Measurements from ENCODE around the gene CTNS.
A peak's percentile ranks its signal among the peaks of the same experiment; 100 is the strongest.

Gene CTNS

DNA sequence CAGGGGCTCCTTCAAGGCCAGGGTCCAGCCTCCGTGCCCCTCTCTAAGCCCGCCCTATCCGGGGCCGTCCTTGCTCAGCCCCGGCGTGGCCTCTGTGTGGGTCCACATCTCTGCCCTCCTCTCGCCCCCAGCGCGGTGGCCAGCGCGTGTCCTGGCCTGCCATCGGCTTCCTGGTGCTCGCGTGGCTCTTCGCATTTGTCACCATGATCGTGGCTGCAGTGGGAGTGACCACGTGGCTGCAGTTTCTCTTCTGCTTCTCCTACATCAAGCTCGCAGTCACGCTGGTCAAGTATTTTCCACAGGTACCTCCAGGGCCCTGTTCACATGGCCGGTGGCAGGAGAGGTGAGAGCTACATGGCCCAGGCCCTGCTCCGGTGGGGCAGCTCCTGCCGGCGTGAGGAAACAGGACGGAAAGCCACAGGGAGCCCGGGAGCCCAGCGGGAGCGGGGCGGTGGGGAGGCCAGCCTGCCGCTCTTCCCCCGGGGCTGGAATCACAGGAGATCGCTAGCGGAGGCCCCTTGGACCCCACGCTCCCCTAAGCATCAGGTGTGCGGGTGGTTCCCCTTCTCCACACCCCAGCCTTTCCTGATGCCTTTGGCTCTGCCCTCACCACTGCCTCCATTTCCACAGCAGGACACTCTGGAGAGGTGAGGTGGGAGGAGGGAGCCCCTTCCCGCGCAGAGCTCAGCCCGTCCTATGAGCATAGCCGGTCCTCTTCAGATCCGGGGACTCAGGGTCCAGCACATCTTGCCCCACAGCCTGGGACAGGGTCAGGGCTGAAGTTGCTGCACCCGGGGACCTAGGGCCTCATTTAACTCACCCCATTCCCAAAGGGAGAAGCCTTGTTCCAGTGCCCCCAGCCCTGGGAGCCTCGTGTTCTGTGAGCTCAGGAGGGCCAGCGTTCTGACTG is 21.6 kb downstream of the CTNS start:
- DNase-seq (ENCODE audit: low read depth in 1 of 2, low spot score in 1 of 2): no peak

DNA sequence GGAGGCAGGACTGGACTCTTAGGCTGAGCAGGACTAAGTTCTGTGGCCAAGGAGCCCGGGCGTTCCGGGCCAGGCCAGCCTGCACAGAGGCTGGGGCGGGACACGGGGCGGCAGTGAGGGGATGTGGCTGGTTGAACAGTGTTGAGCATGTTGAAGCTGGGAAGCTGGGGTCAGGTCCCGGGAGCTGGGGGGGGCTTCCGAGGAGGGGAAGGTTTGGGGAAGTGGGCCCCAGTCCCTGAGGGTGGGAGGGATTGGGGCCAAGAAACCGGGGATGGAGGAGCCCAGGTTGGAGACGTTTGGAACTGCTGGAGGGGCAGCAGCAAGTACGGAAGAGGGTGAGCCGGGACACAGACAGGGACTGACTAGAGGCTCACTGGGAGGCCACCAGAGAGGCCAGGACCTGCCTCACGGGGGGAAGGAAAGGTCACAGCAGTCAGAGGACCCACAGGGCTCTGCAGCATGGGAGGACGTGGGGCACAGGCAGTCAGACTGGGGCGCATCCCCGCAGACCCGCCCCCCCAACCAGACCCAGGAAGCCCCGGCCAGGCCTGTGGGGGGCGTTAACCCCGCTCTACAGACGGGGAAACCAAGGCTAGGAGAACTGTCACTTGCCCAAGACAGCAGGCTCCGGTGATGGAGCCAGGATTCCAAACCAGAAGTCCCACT is 22.4 kb downstream of the CTNS start:
- no peak for DNase-seq (ENCODE audit: low read depth in 1 of 2, low spot score in 1 of 2)

DNA sequence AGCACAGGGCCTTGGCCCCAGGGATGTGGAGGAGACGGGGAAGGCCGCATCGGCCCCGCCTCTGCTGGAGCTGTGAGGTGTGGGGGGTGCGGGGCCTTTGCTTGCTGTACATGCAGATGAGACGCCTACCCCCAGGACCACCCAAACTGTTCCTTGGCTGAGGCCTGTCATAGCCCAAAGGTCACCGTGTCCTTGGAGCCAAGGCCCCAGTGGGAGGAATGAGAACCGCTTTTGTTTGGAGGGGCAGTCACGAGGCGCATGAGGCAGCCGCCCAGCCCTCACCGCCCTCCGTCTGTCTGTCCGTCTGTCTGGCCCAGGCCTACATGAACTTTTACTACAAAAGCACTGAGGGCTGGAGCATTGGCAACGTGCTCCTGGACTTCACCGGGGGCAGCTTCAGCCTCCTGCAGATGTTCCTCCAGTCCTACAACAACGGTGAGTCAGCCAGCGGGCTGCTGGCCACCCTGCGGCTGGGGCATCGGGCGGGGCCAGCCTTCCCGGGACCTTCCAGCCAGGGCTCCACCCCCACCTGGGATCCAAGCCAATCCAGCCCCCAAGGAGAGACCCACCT is 23.1 kb downstream of the CTNS start:
- DNase-seq (ENCODE audit: low read depth in 1 of 2, low spot score in 1 of 2): no peak

DNA sequence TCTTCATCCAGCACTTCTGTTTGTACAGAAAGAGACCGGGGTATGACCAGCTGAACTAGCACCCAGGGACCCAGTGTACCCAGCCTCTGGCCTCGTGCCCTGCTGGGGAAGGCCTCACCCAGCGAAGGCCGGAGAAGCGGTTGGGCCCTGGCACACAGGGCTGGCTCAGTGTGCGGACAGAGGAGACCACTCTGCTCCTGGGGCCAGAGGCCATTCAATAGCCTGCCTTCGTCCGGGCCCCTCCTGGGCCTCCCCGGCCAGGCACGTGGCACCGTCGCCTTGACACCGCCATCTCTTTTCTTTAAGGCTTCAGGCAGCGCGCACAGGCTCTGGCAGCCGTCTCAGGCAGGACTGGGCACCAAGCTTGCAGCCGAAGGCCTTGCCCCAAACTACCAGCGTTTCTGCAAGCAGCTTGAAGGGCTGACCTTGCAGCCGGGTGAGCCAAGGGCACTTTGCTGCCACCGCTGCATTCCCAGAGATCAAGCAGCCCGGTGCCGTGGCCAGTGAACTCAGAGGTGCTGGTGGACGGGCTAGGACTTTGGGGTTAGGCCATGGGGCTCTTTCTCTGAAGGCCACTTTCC is 23.8 kb downstream of the CTNS start:
- no peak for DNase-seq (ENCODE audit: low read depth in 1 of 2, low spot score in 1 of 2)

DNA sequence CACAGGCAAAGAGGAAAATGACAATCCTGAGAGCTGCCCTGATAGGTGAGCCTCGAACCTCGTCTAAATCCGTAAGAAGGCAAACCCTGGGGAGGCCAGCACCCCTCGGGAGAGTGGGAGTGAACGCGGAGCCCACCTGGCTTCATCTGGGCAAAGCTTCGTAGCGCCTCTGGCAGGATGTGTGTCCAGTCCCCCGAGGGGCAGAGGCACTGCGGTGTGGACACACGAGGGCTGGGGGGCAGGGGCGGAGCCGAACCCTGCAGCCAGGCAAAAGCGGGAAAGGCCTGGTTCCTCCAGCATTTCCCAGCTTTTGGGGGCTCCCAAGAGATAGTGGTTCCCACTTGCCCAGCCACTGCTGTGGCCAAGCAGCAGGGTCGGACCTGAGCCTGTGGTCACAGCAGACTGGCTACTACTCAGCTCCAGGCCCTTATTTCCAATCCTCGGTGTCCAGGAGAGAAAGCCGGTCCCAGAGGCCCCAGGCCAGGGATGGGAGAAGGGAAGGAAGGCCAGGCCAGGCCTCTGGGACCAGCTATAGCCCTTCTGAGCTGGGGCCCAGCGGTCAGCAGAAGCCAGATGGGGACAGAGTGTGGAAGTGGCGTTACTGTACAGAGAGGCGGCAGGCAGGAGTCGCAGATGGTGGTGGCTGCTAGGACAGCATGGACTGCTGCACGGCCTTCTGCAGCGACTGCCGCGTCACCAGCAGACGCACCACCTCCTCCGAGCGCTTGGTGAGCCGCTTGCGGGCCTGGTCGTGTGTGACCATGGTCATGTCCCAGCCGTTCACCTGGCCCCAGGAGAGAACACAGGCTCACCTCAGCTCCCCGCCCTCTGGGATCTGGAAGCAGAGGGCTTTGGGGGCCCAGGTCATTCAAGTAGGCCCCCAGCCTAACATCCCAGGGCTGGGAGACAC is 26.8 kb downstream of the CTNS start:
- DNase-seq (ENCODE audit: low read depth in 1 of 2, low spot score in 1 of 2): no peak

DNA sequence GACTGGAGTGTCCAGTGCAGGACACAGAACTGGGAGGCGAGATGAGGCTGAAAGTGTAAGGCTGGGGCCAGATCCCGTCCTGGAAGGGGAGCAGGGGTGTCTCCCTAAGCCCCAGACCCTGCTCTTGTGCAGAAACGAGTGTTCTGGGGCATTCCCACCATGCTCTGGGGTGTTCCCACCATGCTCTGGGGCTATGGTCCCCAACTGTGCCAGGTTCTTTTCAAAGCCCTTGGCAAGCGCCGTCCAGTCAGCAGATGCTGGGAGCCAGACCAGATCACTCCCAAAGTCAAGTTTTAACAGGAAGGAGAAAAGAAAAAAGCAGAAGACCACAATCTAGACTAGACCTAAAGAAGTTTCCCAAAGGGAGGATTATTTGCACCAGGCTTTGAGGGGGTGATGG is 29.3 kb downstream of the CTNS start:
- DNase-seq (ENCODE audit: low read depth in 1 of 2, low spot score in 1 of 2): no peak

DNA sequence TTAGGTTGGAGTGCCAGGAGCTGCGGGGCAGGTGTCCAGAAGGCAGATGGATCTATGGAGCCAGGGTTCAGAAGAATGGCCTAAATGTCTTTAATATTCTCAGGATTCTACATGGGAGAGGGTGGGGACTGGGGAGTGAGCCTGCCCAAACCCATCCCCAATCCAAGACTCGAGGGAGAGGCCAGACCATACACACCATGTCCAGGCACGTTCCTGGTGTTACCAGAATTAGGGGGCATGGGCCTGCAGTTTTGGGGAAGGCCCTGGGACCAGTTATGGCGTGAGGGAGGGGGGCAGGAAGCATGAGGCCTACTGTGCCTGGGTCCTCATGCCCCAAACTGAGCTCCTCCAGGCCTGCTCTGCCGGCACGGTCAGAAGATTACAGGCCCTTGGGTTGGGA is 30.0 kb downstream of the CTNS start:
- no peak for DNase-seq (ENCODE audit: low read depth in 1 of 2, low spot score in 1 of 2)

DNA sequence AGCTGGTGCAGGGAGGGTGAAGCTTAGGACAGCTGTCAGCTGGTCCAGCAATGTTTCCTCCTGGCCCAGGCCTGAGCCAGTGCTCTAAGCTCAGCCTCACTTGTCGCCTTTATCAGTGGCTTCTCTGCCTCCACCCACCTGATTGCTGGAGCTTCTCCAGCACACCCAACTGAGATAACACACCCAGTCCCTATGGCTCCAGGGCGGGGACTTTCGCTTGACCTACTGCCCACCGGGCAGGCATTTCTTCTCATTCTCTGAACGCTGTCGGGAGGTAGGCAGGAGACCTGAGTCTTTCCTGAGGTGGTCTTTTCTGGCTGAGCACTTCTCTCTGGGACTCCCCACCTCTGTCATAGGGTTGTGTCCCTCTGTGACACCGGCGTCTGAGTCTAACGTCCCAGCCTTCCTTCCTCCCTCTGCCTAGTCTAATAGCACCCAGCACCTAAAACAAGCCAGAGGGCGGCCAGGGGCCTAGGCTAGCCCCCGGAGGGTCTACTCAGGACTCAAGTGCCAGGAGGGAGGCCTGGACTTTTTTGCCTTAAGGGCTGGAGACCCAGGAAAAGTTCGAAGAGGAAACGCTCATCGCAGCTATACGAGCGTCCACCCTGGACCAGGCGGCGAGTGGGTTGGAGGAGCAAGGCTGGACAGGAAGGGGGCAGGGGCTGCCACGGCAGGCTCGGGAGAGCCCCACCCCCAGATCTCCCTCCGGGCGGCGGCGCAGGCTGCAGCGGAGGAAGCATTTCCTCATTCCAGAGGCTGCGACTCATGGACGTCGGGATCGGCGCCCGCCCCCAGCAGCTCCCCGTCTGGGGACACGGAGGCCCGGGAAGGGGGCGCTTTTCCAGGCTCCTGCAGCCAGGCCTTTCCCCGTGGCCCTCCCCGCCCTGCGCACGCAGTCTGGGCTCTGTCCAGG is 31.1 kb downstream of the CTNS start:
- DNase-seq (ENCODE audit: low read depth in 1 of 2, low spot score in 1 of 2): no peak

DNA sequence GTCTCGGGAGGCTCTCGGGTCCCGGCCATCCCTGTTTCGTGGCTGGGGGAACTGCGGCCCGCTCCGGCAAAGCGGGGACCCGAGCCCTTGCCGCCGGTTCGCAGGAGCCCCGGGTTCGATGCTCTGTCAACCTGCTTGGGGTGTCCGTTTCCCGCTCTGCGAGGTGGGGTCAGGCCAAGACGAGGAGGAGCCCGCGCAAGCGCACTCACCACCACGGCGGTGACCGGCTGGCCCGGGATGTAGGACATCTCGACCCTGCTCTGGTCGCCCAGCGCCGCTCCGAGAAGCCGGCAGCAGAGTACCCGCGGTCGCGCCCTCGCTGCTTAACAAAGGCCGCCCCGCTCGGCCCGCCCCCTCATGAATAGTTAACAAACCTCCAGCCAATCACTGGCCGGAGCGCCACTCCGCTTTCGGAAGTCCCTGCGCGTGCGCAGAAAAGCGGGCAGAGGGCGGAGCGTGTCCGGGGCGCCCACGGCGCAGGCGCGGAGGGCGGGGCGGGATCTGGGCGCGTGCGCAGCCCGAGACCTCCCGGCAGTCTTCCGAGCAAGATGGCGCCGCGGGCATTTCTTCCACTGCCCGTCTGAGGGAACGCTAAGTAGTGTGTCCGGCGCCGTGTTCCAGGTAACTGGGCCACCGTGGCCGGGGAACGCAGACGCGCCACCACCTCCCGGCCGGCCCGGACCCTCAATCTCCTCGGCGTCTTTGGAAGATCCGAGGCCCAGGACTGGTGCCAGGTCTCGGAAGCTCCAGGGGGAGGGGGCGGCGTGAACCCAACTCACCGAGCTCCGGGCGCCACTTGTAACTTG is 31.9 kb downstream of the CTNS start, which contains the start of the genes EMC6 and TAX1BP3:
Gene EMC6, plus strand, starts transcription at position 534 of the 806 bp plus-strand sequence. CDS start 335 bp downstream, outside the sequence.
Gene TAX1BP3, minus strand, starts transcription at position 300 of the 806 bp plus-strand sequence. Its CDS starts 52 bp downstream, at position 248.
- DNase-seq (ENCODE audit: low read depth in 1 of 2, low spot score in 1 of 2): peak; percentile 97 to 98

DNA sequence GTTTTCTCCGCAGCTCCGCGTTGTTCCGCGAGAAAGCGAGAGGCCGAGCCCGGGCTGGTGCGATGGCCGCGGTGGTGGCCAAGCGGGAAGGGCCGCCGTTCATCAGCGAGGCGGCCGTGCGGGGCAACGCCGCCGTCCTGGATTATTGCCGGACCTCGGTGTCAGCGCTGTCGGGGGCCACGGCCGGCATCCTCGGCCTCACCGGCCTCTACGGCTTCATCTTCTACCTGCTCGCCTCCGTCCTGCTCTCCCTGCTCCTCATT is 32.5 kb downstream of the CTNS start:
- no peak for DNase-seq (ENCODE audit: low read depth in 1 of 2, low spot score in 1 of 2)

DNA sequence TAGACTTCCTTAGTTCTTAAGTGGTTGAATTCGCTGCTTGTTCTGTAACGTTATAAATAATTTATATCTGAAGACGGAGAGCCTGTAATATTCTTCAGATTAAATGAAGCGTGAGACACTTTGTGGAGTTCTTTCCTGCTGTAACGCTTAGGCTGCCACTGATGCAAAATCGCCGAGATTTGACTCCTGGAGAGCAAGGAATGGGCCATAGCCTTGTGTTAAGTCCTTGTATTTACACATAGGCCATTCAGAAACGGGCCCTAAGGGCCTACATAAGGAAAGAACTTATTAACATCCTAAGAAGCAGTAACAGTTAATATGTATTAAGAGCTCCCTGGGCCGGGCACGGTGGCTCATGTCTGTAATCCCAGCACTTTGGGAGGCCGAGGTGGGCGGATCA is 33.0 kb downstream of the CTNS start:
- DNase-seq (ENCODE audit: low read depth in 1 of 2, low spot score in 1 of 2): no peak

DNA sequence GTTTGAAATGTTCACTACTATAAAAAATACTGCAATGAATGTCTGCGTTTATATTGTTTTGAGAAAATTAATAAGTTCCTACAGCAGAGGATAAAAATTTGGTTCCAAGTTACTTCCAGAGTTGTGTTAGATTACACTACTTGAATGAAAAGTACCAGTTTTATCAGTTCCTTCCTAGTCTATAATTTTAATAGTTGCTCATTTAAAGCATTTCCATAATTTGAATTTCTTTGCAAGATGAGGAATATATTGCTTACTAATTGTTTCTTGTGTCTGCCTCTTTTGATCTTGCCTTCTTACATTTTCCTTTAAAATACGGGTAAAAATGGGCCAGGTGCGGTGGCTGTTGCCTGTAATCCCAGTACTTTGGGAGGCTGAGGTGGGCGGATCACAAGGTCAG is 36.0 kb downstream of the CTNS start:
- no peak for DNase-seq (ENCODE audit: low read depth in 1 of 2, low spot score in 1 of 2)

DNA sequence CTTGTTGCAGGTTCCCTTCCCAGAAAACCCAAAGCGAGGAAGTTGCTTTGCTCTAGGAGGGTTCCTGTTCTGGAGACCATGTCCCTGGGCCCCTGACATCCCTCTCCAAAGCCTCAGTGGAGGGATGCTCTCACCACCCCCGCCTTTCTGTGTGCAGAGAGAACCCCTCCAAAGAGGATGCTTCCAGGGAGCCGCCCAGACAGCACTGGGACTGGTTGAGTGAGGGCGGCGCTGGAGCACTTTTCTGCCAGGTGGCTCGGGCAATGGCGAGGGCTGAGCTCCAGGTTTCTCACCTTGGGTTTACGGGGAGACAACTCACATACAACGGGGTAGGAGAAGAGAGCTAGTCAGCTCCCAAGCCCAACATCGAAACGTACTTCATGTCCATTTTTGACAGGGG is 39.3 kb downstream of the CTNS start:
- no peak for DNase-seq (ENCODE audit: low read depth in 1 of 2, low spot score in 1 of 2)

DNA sequence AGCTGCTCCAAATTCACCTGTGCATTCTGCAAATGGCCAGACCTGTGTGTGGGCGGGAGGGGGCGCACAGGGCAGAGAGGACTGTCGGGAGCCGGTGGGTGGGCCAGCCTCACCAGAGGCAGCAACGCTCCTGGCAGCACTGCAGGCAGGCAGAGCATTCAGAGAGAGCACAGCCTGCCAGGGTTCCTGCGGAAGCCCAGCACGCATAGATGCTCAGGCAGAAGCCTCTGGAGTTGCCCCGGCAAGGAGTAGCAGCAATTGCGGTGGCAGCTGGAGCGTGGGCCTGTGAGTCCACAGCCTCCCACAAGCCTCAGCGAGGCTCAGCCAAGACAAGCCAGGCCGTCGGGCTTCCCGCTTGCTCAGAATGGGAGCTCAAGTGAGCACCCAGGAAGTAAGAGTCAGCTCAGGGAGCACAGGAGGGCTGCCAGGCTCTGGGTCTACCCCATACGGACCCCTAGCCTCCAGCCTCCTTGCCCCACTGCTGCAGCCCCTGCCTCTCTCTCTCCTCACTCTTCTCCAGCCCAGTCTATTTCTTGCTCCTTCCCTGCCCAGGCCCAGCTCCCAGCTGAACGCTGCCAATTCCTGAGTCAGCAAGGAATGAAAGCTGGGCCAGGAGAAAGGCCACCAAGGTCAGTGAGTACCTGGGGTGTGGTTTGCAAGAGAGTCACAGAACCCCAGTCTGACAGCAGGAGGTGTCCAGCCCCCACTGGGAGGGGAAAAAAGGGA is 41.7 kb downstream of the CTNS start:
- DNase-seq (ENCODE audit: low read depth in 1 of 2, low spot score in 1 of 2): no peak

DNA sequence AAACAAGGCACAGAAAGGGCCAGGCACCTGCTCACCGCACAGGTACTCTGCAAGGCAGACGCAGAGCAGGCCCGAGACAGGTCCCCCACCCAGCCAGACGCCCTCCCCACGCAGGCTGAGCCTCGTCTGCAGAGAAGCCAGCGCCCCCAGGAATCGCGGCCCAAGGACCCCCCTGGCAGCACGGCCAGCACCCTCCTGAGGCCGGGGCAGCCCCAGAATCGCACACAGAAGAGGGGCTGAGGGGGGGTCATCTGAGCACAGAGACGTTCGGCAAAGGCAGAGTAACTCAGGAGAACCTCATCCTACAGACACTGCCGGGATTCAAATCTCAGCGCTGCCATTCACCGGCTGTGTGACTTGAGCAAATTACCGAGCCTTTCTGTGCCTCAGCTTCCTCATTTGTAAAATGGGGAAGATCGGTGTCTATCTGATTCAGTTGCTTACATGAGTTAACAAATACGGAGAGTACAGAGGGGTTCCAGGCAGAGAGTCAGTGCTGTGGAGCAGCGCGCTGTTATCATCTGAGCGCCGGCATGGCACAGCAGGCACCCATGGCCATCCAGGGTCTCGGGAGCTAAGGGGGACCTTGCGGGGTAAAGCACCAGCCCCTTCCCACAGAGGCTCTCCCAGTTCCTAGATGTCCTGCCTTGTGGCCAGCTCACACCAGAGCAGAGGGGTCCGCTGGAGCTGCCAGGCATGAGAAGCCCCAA is 42.4 kb downstream of the CTNS start:
- no peak for DNase-seq (ENCODE audit: low read depth in 1 of 2, low spot score in 1 of 2)

DNA sequence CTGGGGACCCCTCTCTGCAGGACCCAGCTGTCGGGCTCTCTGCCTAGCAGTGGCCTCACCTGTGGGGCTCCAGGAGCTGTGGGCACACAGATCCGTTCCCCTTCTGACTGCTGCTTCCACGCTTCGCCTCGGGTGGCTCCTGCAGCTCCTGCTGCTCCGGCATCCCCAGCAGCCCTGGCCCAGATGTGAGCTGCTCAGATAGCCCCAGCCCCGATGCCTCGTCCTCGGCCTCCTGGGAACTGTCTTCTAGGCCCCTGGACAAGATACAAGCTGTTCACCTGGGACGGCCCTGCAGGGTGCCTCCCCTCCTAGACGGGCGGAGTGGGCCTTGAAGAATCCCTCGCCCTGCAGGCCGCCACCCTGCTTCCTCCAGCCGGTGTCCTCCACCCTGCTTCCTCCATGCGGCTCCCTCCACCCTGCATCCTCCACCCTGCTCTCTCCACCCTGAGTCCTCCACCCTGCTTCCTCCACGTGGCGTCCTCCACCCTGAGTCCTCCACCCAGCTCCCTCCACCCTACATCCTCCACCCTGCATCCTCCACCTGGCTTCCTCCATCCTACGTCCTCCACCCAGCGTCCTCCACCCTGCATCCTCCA is 43.1 kb downstream of the CTNS start:
- DNase-seq (ENCODE audit: low read depth in 1 of 2, low spot score in 1 of 2): no peak

DNA sequence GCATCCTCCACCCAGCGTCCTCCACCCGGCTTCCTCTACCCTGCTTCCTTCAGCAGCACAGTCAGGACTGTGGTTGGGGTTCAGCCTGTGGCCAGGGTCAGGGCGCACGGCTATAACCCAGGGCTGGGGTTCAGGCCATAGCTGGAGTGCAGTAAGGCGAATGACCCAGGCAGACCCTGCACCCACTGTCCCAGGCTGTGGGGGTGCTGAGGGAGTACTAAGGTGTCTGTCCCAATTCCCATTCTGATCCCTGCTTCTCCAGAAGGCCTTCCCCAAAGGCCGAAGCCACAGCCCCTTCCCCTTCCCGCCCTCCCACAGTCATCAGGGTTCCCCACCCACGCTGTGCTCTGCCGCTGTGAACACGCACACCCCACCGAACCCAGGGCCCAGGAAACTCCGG is 44.5 kb downstream of the CTNS start:
- no peak for DNase-seq (ENCODE audit: low read depth in 1 of 2, low spot score in 1 of 2)
